Mucosa of rectum (tissue), 2 donors: ENCODE results near the gene DDX1.

Experiments
- H3K27ac ChIP-seq, 2 donors: one replicate each; pipeline ENCODE4 v1.7.0; 2013; ENCODE audit warnings: inconsistent platforms in 2 of 2, low read depth in 2 of 2, low read length in 2 of 2
- H3K27me3 ChIP-seq, 2 donors: one replicate each; pipeline ENCODE4 v1.7.0; 2013; ENCODE audit warnings: low read length in 2 of 2; ENCODE audit not compliant: control insufficient read depth in 2 of 2, insufficient read depth in 2 of 2
- H3K36me3 ChIP-seq, 2 donors: one replicate each; pipeline ENCODE4 v1.7.0; 2013; ENCODE audit warnings: low read length in 2 of 2; ENCODE audit not compliant: control insufficient read depth in 2 of 2, insufficient read depth in 2 of 2
- H3K4me1 ChIP-seq, 2 donors: one replicate each; pipeline ENCODE4 v1.7.0; 2013; ENCODE audit warnings: low read length in 2 of 2, mild to moderate bottlenecking in 1 of 2; ENCODE audit not compliant: control insufficient read depth in 2 of 2, insufficient read depth in 2 of 2
- H3K4me3 ChIP-seq, 2 donors: one replicate each; pipeline ENCODE4 v1.7.0; 2013; ENCODE audit warnings: low read length in 2 of 2
- H3K9ac ChIP-seq, 2 donors: one replicate each; pipeline ENCODE4 v1.7.0; 2013; ENCODE audit warnings: low read length in 2 of 2, low read depth in 1 of 2, mild to moderate bottlenecking in 1 of 2
- H3K9me3 ChIP-seq, 2 donors: one replicate each; pipeline ENCODE4 v1.7.0; 2013; ENCODE audit warnings: low read length in 2 of 2; ENCODE audit not compliant: control insufficient read depth in 2 of 2
- donor health status: healthy.
- donor health status: Normal muscosa, but diverticular disease.

DDX1 gene

GRCh38 chr2:15628899-15629855 is 37.5 kb downstream of the DDX1 start:
- H3K9ac ChIP-seq: no peak overlapping the region
- no peak overlapping the region for H3K4me3 ChIP-seq
- H3K9me3 ChIP-seq: no peaks in the 10 kb centered on the region
- no peaks in the 10 kb centered on the region for H3K27me3 ChIP-seq
- no peaks in the 10 kb centered on the region for H3K4me1 ChIP-seq
- H3K36me3 ChIP-seq: peaks cover 69 to 75% of the 10 kb centered on the region in 2 donors
- no peak overlapping the region for H3K27ac ChIP-seq

DNA sequence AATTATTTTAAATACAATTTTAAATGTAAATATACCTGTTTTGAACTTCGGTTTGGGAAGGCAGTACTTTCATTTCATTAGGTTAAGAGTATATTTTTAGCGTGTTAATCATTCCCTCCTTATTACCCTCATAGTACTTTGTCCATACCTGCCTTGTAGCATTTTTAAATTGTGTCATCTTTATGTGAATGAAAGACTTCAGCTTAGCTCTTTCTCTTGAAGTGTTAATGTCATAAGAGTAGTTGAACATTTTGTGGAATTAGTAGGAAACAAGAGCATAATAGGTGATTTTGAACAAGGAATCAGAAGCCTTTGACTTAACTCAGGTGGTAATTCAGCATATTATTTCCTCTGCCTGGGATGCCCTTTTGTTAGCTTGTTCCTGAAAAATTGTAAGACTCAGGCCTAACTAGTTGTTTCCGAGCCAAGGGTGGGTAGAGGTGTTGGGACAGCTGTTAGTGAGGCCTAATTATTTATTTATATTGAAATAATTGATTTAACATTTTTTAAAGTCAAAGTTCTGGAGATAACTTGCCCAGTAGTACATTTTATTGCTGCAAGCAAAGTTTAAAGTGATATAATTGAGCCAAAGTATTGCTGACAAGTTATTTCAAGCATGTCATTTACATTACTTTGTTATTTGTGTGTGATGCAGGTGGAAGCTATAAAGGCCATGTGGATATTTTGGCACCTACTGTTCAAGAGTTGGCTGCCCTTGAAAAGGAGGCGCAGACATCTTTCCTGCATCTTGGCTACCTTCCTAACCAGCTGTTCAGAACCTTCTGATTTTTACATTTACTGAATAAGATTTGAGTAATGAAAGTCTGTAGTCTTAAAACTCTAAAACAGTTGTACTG is 38.7 kb downstream of the DDX1 start:
- Histone ChIP-seq H3K36me3 (peaks cover 64 to 72% of the 10 kb centered on the region in 2 donors), H3K4me3 (no peak overlapping the region), H3K27me3 (no peaks in the 10 kb centered on the region), H3K9ac (no peak overlapping the region), H3K9me3 (no peaks in the 10 kb centered on the region), H3K27ac (no peak overlapping the region), H3K4me1 (no peaks in the 10 kb centered on the region)

GRCh38 chr2:15630978-15631719 is 39.5 kb downstream of the DDX1 start:
- H3K9me3 ChIP-seq: no peaks in the 10 kb centered on the region
- H3K9ac ChIP-seq: no peak overlapping the region
- no peaks in the 10 kb centered on the region for H3K27me3 ChIP-seq
- no peak overlapping the region for H3K27ac ChIP-seq
- peaks cover 64 to 73% of the 10 kb centered on the region in 2 donors for H3K36me3 ChIP-seq
- H3K4me1 ChIP-seq: no peaks in the 10 kb centered on the region
- H3K4me3 ChIP-seq: no peak overlapping the region

- H3K9me3 ChIP-seq: no peaks in the 10 kb centered on the region
- H3K27me3 ChIP-seq: no peaks in the 10 kb centered on the region
- peaks cover 58 to 72% of the 10 kb centered on the region in 2 donors for H3K36me3 ChIP-seq
- no peak overlapping the region for H3K4me3 ChIP-seq
- H3K9ac ChIP-seq: no peak overlapping the region
- H3K4me1 ChIP-seq: no peaks in the 10 kb centered on the region
- no peak overlapping the region for H3K27ac ChIP-seq
Observed at GRCh38 chr2:15631883-15632282, 40.2 kb downstream of the DDX1 start.

GRCh38 chr2:15633043-15633970 is 41.6 kb downstream of the DDX1 start:
- no peaks in the 10 kb centered on the region for H3K9me3 ChIP-seq
- H3K9ac ChIP-seq: no peak overlapping the region
- H3K36me3 ChIP-seq: peaks cover 49 to 63% of the 10 kb centered on the region in 2 donors
- no peaks in the 10 kb centered on the region for H3K4me1 ChIP-seq
- no peak overlapping the region for H3K27ac ChIP-seq
- no peak overlapping the region for H3K4me3 ChIP-seq
- no peaks in the 10 kb centered on the region for H3K27me3 ChIP-seq

DNA sequence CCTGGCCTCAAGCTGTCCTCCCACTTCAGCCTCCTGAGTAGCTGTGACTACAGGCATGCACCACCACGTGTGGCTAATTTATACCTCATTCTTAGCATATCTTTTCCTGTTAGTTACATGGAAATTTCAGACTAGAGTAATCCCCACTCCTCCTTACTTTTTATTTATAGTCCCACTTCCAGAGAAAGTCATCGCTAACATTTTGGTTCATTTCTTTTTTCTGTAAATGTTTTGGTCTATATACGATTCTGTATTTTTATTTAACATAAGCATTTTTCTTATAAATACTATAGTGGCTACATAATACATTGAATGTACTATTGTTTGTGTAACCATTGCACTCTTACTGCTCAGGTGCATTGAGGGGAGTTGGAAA is 42.3 kb downstream of the DDX1 start:
- Histone ChIP-seq H3K36me3 (peaks cover 46 to 59% of the 10 kb centered on the region in 2 donors), H3K27me3 (no peaks in the 10 kb centered on the region), H3K4me3 (no peak overlapping the region), H3K9ac (no peak overlapping the region), H3K9me3 (no peaks in the 10 kb centered on the region), H3K27ac (no peak overlapping the region), H3K4me1 (no peaks in the 10 kb centered on the region)

- Histone ChIP-seq H3K9ac (no peak overlapping the region), H3K36me3 (peaks cover 39 to 49% of the 10 kb centered on the region in 2 donors), H3K27ac (no peak overlapping the region), H3K9me3 (no peaks in the 10 kb centered on the region), H3K4me3 (no peak overlapping the region), H3K27me3 (no peaks in the 10 kb centered on the region), H3K4me1 (no peaks in the 10 kb centered on the region)
Observed at GRCh38 chr2:15634846-15635490, 43.3 kb downstream of the DDX1 start.

DNA sequence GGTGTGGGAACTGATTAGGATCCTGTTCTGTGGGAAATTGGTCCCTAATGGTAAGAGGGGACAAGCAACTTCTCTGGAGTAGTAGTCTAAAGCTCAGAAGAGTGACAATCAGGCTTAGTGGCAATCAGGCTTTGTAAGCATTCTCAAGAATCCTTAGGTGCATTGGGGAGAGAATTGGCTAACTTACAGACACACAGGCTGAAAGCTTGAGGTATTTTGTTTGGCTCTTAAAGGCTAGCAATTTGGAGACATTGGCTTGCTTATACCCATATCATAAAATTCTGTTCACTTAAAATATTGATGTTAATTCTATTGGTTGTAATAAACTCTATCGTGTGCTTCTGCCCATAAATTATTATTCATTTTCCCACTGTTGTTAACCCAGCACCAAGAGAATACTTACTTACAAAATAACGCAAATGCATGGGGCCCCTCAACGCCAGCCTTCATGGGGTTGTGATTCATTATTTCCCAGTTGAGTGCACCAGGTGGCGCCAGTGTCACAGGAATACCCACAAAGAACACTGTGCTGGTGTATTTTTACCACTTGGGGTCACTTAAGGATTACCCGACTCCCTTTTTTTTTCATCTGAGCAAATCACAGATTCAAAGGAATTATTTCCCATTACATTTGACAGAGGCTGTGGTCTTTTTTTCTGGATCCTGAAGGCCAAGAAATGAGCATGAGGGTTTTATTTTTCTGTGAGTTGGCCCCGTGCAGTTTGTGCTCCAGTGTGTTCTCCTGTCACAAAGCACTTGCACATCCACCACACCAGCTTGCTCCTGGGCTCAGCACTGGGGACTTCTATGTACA is 45.5 kb downstream of the DDX1 start:
- no peaks in the 10 kb centered on the region for H3K4me1 ChIP-seq
- no peaks in the 10 kb centered on the region for H3K27me3 ChIP-seq
- H3K27ac ChIP-seq: no peak overlapping the region
- no peak overlapping the region for H3K4me3 ChIP-seq
- H3K36me3 ChIP-seq: peaks cover 17 to 27% of the 10 kb centered on the region in 2 donors
- H3K9me3 ChIP-seq: no peaks in the 10 kb centered on the region
- no peak overlapping the region for H3K9ac ChIP-seq
